K562 (cell line): Measurements from ENCODE around the gene CALR3. TPM values are rescaled to one million over a fixed set of nuclear protein-coding genes. Genes with fewer than 3 reads are reported as not detected.
A peak's percentile ranks its signal among the peaks of the same experiment; 100 is the strongest.

ENCODE experiments used
- CREB1 ChIP-seq, 2 experiments: sonication (generic) in 1 of 2; formaldehyde crosslinking in 1 of 2; IDR thresholded peaks; 2 replicates each; pipeline versions ENCODE4 v1.6.1 to v1.8.0; 2012 to 2022; ENCODE audit warnings: inconsistent platforms in 1 of 2, mild to moderate bottlenecking in 1 of 2, missing genetic modification reagents in 1 of 2, moderate library complexity in 1 of 2
- CTCF ChIP-seq, 3 experiments: IDR thresholded peaks in 2 of 3; conservative IDR thresholded peaks in 1 of 3; 2 replicates each; pipeline ENCODE4 v1.5.1; 2011 to 2012; ENCODE audit warnings: low read length in 3 of 3, mild to moderate bottlenecking in 3 of 3, control low read depth in 2 of 3, improper control_type of control experiment in 1 of 3, inconsistent platforms in 1 of 3, low read depth in 1 of 3, mixed read lengths in 1 of 3, moderate library complexity in 1 of 3; ENCODE audit not compliant: insufficient read depth in 2 of 3
- E4F1 ChIP-seq: fragments of 250-450 bp; sonication (Bioruptor Pico); IDR thresholded peaks from 2 replicates; pipeline ENCODE4 v1.5.0; 2021; ENCODE audit warnings: mild to moderate bottlenecking, borderline replicate concordance
- ELF2 ChIP-seq: fragments of 250-450 bp; sonication (Bioruptor Pico); IDR thresholded peaks from 2 replicates; pipeline ENCODE4 v1.5.0; 2021; ENCODE audit warnings: mild to moderate bottlenecking
- EWSR1 ChIP-seq: fragments of 450-650 bp; IDR thresholded peaks from 2 replicates; pipeline ENCODE4 v1.6.1; 2018; ENCODE audit warnings: borderline replicate concordance, mild to moderate bottlenecking, low read depth, moderate library complexity; ENCODE audit not compliant: partially characterized antibody
- FOXO4 ChIP-seq: fragments of 450-650 bp; formaldehyde crosslinking; IDR thresholded peaks from 2 replicates; pipeline ENCODE4 v1.4.0; 2020; ENCODE audit warnings: mild to moderate bottlenecking, moderate library complexity
- FOXP1 ChIP-seq: sonication (generic); formaldehyde crosslinking; IDR thresholded peaks from 2 replicates; pipeline ENCODE4 v1.8.0; 2022; ENCODE audit warnings: mild to moderate bottlenecking, missing genetic modification reagents
- GTF2E2 ChIP-seq: fragments of 200-800 bp; sonication (Bioruptor generic); IDR thresholded peaks from 2 replicates; pipeline ENCODE4 v1.6.1; 2016; ENCODE audit warnings: missing genetic modification characterization, missing compliant biosample characterization
- KLF16 ChIP-seq: IDR thresholded peaks from 2 replicates; pipeline ENCODE4 v1.6.1; 2016; ENCODE audit warnings: antibody characterized with exemption
- MLX ChIP-seq, 2 experiments: fragments of 450-650 bp in 1 of 2; sonication (generic) in 1 of 2; formaldehyde crosslinking; conservative IDR thresholded peaks; 2 replicates each; pipeline versions ENCODE4 v1.4.0 to v1.8.1; 2020 to 2022; ENCODE audit warnings: mild to moderate bottlenecking in 1 of 2, missing genetic modification reagents in 1 of 2
- MTA2 ChIP-seq: fragments of 450-650 bp; IDR thresholded peaks from 2 replicates; pipeline ENCODE4 v1.6.1; 2016; ENCODE audit warnings: low read depth
- SMAD1 ChIP-seq: fragments of 150-350 bp; IDR thresholded peaks from 2 replicates; pipeline ENCODE4 v1.6.1; 2014; ENCODE audit warnings: low read length, low read depth; ENCODE audit not compliant: partially characterized antibody
- SP1 ChIP-seq: sonication (generic); formaldehyde crosslinking; IDR thresholded peaks from 2 replicates; pipeline ENCODE4 v1.8.1; 2022; ENCODE audit warnings: mild to moderate bottlenecking, missing genetic modification reagents
- SRSF3 ChIP-seq: fragments of 200-400 bp; formaldehyde crosslinking; IDR thresholded peaks from 2 replicates; pipeline ENCODE4 v1.6.1; 2016; ENCODE audit warnings: mild to moderate bottlenecking, low read length, moderate library complexity; ENCODE audit not compliant: insufficient read depth
- TCFL5 ChIP-seq: fragments of 250-450 bp; sonication (Bioruptor Pico); conservative IDR thresholded peaks from 2 replicates; pipeline ENCODE4 v1.6.1; 2021; ENCODE audit warnings: mild to moderate bottlenecking, moderate library complexity, matching md5 sums
- ZNF280B ChIP-seq: fragments of 250-450 bp; sonication (Bioruptor Pico); IDR thresholded peaks from 2 replicates; pipeline ENCODE4 v1.5.1; 2021; ENCODE audit warnings: mild to moderate bottlenecking
- ZNF41 ChIP-seq: fragments of 250-450 bp; sonication (Bioruptor Pico); conservative IDR thresholded peaks from 2 replicates; pipeline ENCODE4 v1.4.0; 2020; ENCODE audit warnings: mild to moderate bottlenecking
- ZNF431 ChIP-seq: sonication (generic); formaldehyde crosslinking; IDR thresholded peaks from 2 replicates; pipeline ENCODE4 v1.8.0; 2022; ENCODE audit warnings: mild to moderate bottlenecking, missing genetic modification reagents
- polyA plus RNA-seq, 8 experiments: library from polyadenylated mRNA; depleted of rRNA in 4 of 8; stranded (reverse) in 5 of 8; unstranded in 3 of 8; fragments of >200 nt; fragmentation: Nextera tagmentation in 2 of 8; fragmentation: Illumina TruSeq in 1 of 8; extraction: Ambion mirVana in 2 of 8; extraction: Trizol in 1 of 8; gene quantifications; 2 replicates each; pipeline versions ENCODE4 v1.2.1 to v1.2.3, GENCODE V29; 2011 to 2014; ENCODE audit warnings: inconsistent platforms in 1 of 8, missing spikeins in 1 of 8
- total RNA-seq, 7 experiments: library from RNA; depleted of rRNA in 6 of 7; stranded (reverse); fragments of >200 nt in 6 of 7; fragmentation: Illumina TruSeq in 2 of 7; extraction: Trizol in 2 of 7; gene quantifications; 2 replicates each; pipeline versions ENCODE4 v1.2.1 to v1.2.3, GENCODE V29; 2011 to 2021; ENCODE audit warnings: low replicate concordance in 1 of 7

Gene CALR3
- total and polyA plus RNA-seq, 9 of the 15 experiments (the other 6 are each of a cell fraction or from before 2014, with no cell fraction given) = 0.15 to 0.41 (median 0.22) TPM; not detected in 4

- TF ChIP-seq GTF2E2 (tag) (peak; percentile 74), EWSR1 (no peak), FOXP1 (CRISPR knock-in tag) (0 out of 2 replicates have a peak, but pooled peaks have one; percentile 51), FOXO4 (CRISPR knock-in tag) (no peak), SRSF3 (0 out of 2 replicates have a peak, but pooled peaks have one; percentile 61), TCFL5 (CRISPR knock-in tag) (no peak), SP1 (CRISPR knock-in tag) (peak; percentile 64), ZNF41 (CRISPR knock-in tag) (no peak), ZNF431 (no peak), SMAD1 (peak; percentile 18), E4F1 (CRISPR knock-in tag) (peak; percentile 99), ZNF280B (no peak), KLF16 (no peak), MLX (CRISPR knock-in tag; conservative IDR thresholded peaks at IDR 0.05) (no peak), CTCF (IDR thresholded peaks at IDR 0.05 in 2 of 3, conservative IDR thresholded peaks at IDR 0.05 in 1 of 3; ENCODE audit: insufficient read depth in 2 of 3, low read depth in 1 of 3, low read length in 3 of 3) (no peak), ELF2 (CRISPR knock-in tag) (peak; percentile 91), CREB1 (IDR thresholded peaks at IDR 0.05) (peak; percentile 54), CREB1 (CRISPR knock-in tag; IDR thresholded peaks at IDR 0.05) (0 out of 2 replicates have a peak, but pooled peaks have one; percentile 60), MTA2 (no peak)
Measured at GRCh38 chr19:16542045-16542909, 46.3 kb upstream of the CALR3 start, which contains the start of gene CHERP (continued).
